DLD1 (cell line): ENCODE measurements around the gene PDLIM5.
"Not testable (repeated sequence)": the region's sequence is repeated elsewhere in the genome, so short reads cannot be mapped to it uniquely, and the experiment has no call there.

Experiments used
- in situ Hi-C: cut with HindIII; loops from 2 replicates; pipeline ENCODE4 v1.10.0; 2017; ENCODE audit warnings: low sequenced_read_pairs

PDLIM5 gene

DNA sequence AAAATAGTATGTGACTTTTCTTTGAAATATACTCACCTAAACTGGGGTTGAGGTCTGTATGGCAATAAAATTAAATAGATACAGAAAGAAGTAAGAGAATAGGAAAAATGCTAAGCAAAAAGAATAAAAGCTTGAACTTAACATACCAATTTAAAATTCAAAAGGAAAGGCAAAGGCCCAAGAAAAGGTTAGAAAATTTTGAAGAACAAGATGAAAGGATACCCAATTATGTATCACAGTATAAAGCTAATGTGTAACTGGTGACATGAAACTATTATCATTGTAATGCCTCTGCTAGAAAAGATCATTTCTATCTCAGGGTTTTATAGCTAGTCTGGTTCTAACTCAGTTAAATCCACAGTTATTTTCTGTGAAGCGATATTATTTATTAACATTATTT is 99.1 kb downstream of the PDLIM5 start:
- in situ Hi-C loops: no loop called here

GRCh38 chr4:94551643-94552564 is 100.2 kb downstream of the PDLIM5 start:
- in situ Hi-C loops: no loop called here

GRCh38 chr4:94556047-94556446 is 104.3 kb downstream of the PDLIM5 start:
- in situ Hi-C loops: not testable (repeated sequence)

- in situ Hi-C loops: not testable (repeated sequence)
These were observed 105.9 kb downstream of the PDLIM5 start for GRCh38 chr4:94557632-94558031.

DNA sequence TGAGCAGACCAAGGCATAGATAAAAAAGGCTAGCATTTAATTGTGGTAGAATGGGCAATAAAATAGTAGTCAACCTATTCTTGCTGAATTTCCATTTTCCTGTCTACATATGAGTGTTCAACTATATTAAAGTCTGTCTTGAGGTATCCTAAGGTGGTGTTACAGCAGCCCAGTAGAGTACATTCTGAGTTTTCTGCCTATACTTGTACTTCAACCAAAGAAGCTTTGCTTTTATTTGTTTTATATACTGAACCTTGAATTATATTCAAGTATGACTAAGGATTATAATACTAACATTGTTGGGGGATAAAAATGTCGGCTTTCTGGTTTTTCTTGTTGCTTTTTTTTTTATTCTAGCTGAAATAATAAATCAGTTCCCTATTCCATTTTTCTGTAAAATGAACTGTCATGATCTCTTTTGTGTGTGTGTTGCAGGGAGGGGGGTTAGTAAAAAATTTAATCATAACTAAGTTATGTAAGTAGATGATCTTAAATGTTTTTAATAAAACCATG is 106.7 kb downstream of the PDLIM5 start:
- in situ Hi-C loops: no loop called here

GRCh38 chr4:94559351-94559806 is 107.6 kb downstream of the PDLIM5 start:
- in situ Hi-C loops: no loop called here

GRCh38 chr4:94561249-94562024 is 109.7 kb downstream of the PDLIM5 start:
- in situ Hi-C loops: no loop called here

- in situ Hi-C loops: no loop called here
These were observed 110.5 kb downstream of the PDLIM5 start for GRCh38 chr4:94562285-94562684.

DNA sequence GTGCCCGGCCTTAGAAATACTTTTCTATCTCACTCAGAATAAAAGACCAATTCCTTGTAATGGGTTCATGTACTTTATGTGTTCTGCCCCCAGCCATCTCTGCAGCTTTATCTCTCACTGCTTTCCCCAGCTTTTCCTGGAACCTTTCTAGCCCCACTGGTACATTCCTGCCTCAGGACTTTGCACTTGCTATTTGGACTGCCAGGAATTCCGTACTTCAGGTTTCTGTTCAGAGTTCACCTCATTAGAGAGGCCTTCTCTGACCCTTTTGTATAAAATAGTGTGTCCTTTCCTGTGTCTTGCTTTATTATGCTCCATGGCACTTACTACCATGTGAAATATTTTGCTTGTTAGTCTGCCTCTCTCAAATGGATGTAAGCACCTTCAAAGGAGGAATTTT is 112.5 kb downstream of the PDLIM5 start:
- in situ Hi-C loops: no loop called here

DNA sequence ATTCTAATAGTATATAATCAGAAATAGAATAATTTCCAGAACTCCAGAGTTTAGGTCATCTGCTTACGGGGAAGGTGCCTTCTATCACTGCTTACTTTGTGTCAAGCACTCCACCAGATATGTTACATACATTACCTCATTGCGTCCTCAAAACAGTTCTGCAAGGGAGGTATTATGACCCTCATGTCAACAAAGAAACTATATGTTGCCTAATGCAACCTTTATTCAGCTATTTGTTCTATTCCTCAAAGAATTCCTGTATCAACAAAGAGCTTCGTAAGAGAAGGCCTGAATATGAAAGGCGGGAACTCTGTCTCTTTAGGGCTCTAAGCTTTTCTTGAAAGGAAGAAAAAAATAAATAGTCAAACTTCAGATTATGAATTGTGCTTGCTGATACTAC is 114.7 kb downstream of the PDLIM5 start:
- in situ Hi-C loops: no loop called here

- in situ Hi-C loops: no loop called here
These were observed 116.1 kb downstream of the PDLIM5 start for GRCh38 chr4:94567811-94568210.

DNA sequence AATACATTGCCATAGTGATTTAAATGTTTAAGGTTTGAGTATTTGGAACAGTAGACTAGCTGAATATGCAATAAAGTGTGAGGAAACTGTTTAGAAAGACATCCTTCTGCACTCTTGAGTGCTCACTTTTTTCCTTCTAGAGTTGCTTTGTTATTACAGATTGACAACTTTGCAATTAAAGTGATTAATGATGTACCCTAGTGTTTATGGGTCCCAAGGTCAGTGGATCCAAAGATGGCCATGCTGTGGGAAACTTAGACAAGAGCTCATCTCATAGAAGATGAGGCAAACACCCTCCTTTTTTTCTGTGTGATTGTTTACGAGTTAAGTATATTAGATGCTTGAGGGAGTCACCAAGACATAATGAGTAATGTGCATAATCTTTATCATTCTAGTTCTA is 118.8 kb downstream of the PDLIM5 start:
- in situ Hi-C loops: no loop called here

GRCh38 chr4:94571298-94571697 is 119.6 kb downstream of the PDLIM5 start:
- in situ Hi-C loops: no loop called here

- in situ Hi-C loops: no loop called here
These were observed 120.0 kb downstream of the PDLIM5 start for GRCh38 chr4:94571715-94572114.

- in situ Hi-C loops: no loop called here
These were observed 122.3 kb downstream of the PDLIM5 start for GRCh38 chr4:94574050-94574449.

DNA sequence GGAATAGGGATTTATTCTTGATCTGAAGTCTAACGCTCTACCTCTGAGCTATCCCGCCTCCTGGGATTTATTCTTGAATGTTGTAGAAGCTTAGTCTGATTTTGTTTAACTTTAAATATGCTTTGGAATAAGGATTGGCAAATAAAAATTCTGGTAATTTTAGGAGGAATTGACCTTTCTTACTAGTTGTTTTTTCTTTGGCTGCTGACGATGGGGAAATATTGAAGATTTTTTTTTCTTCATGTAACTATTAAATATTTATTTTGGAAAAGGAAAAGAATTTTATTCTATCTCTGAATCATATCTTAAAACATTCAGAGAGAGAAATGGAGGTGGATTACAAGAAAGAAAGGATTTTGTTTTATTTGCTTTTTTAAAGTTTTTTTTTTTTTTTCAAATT is 122.9 kb downstream of the PDLIM5 start:
- in situ Hi-C loops: loop anchor here (25.0 kb wide), 1 partner anchor 187 kb away; no protein-coding TSS in a partner anchor

- in situ Hi-C loops: loop anchor here (25.0 kb wide), 1 partner anchor 188 kb away; no protein-coding TSS in a partner anchor
These were observed 123.9 kb downstream of the PDLIM5 start for GRCh38 chr4:94575652-94576051.

DNA sequence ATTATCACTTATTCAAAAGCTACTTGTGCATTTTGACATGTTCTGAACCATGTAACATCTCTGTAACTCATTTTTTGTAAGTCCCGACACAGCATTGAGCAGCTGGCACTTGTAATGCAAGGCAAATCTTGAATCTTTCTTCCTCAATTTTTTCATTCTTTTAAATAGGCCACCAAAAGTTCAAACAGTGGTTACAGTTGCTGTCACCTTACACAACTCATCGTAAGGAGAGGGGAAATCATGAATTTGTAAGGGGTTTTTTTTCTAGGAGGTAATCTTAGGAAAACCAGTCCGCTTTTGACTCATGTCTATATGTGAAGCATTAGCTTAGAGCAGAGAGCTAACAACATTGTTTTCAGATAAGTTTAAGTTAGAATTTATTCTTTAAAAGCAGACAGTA is 124.5 kb downstream of the PDLIM5 start:
- in situ Hi-C loops: loop anchor here (25.0 kb wide), 1 partner anchor 189 kb away; no protein-coding TSS in a partner anchor

DNA sequence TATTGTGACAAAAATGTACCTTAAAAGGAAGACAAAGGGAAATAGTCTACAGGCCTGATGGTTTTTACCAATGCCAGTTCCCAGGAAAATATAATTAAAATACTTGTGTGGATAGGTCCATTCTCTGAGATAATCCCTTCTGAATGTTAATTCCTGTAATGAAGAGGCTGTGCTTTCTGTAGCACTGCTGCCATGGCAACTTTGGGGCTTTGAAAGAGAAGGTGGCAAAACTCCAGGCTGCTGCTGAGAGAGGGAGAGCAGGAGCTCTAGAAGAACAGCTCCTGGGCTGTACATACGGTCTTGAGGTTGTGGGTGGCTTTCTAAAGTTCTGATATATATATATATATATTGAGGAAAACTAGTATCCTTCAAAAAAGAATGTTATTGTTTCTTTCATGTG is 125.4 kb downstream of the PDLIM5 start:
- in situ Hi-C loops: loop anchor here (25.0 kb wide), 1 partner anchor 190 kb away; no protein-coding TSS in a partner anchor

DNA sequence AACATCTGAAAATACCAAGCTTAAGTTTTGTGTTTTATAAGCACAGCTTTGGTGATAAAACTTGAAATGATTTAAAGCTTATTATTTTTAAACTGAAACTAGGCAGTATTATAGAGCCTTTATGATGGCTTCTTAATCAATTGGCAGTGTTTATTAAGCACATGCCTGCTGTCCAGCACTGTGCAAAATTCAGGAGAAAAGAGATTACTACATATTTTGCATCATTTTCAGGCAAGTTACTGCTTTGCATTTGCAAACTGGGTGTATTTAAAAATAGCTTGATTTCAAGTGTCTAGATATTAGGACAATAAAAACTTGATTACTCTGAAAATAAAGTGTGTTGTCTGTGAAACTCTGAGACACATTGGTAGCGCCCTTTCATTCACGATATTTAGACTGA is 126.5 kb downstream of the PDLIM5 start:
- in situ Hi-C loops: loop anchor here (25.0 kb wide), 1 partner anchor 191 kb away; no protein-coding TSS in a partner anchor

DNA sequence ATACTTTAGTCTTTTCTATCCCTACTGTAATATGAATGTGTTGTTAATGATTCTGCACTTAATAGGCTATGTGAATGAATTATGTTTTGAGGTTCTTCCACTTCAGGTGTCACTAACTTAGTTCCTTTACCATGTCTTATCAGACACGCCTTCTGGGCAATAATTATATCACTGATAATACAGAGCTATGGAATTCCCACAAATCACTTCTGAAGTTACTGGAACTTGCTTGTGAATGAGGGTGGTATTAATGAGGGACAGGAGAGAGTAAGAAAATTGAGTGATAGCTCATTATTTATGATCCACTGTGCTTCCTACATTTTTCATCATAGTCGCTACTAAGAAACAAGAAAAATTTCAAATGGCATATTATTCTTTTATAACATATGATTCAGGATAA is 130.0 kb downstream of the PDLIM5 start:
- in situ Hi-C loops: loop anchor here (25.0 kb wide), 1 partner anchor 194 kb away; no protein-coding TSS in a partner anchor
